Colonic mucosa (tissue), 4 donors: ENCODE results near the gene GDPD5. TPM values are rescaled to one million over a fixed set of nuclear protein-coding genes. Genes with fewer than 3 reads are reported as not detected.

Experiments
- DNase-seq: peaks from one replicate; pipeline ENCODE4 v3.0.0-alpha.2; 2020
- H3K27ac ChIP-seq: fragments of 200-600 bp; one replicate; pipeline ENCODE4 v1.8.0; 2021
- H3K27me3 ChIP-seq: fragments of 200-600 bp; one replicate; pipeline ENCODE4 v1.8.0; 2021
- H3K36me3 ChIP-seq: fragments of 200-600 bp; one replicate; pipeline ENCODE4 v1.8.0; 2021
- H3K4me1 ChIP-seq: fragments of 200-600 bp; one replicate; pipeline ENCODE4 v1.8.0; 2021; ENCODE audit warnings: mild to moderate bottlenecking
- H3K4me3 ChIP-seq: fragments of 200-600 bp; one replicate; pipeline ENCODE4 v1.8.0; 2021
- H3K9ac ChIP-seq, 2 donors: one replicate each; pipeline ENCODE4 v1.7.0; 2013; ENCODE audit warnings: control low read depth in 2 of 2, low read depth in 2 of 2, low read length in 2 of 2
- H3K9me3 ChIP-seq: fragments of 200-600 bp; one replicate; pipeline ENCODE4 v1.8.0; 2021
- intact Hi-C: fragments of 100-400 bp; cut with DNase I; formaldehyde crosslinking; loops from one replicate; pipeline ENCODE4 v1.14.1; 2022
- total RNA-seq, 2 donors: library from RNA; stranded (reverse); fragmentation: NEBNext Ultra II Directional in 1 of 2; extraction: Animal tissue kit (Norgen Biotek cat#: 25700) in 1 of 2; gene quantifications; one replicate each; pipeline ENCODE4 v1.2.1, GENCODE V29; 2021
- TF ChIP-seq, protein P1 (sequence below): fragments of 200-600 bp; IDR thresholded peaks from one replicate; pipeline ENCODE4 v1.8.0; 2022; ENCODE audit warnings: antibody characterized with exemption, mild to moderate bottlenecking
- donor health status: healthy.
- donor health status: DM: no; HTN: no; CAD: no.
- donor health status: DM: no; HTN: no; CAD: no.

The GDPD5 gene
- total RNA-seq, 2 donors from 2014 or later: 2.6 to 4.1 TPM

DNA sequence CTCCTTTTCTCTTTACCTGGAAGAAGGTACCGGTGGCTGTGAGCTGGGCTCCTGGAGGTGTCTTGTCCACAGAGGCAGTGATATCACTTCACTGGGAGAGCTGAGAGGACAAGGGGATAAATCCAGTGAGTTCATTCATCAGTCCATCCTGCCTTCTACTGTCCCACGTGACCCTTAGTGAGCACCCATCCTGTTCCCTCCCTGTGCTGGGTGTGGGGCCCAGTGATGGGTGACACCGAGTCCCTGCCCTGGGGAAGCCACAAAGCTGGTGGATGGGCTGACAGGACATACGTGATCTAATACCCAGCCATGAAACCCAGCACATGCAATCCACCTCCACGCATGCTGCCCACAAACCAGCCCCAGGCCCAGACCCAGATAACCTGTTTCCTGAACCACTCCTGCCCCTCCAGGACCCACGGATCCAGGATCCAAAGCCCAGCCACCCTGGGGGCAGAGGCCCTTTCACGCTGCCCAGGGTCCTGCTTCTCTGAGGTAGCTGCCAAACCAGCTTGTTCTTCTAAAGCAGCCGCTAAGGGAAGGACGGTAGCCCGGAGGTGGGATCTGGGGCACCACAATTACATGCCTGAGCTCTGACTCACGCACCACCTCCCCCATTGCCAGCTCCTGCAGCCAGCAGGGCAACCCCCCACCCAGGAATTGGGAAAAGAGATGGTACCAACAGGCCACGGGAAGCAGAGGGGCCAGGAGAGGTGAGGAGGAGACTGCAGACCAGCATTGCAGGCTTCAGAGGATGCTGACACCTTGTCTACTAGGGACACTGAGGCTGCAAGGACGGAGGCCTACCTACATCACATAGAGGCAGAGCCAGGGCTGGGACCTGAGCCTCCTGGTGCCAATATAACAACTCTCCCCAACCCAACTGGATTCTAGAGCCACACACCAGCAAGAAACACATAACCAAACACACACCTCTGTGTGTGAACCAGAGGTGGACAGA lies 35.2 kb downstream of the GDPD5 start:
- no peaks in the 10 kb centered on the region for H3K36me3 ChIP-seq

DNA sequence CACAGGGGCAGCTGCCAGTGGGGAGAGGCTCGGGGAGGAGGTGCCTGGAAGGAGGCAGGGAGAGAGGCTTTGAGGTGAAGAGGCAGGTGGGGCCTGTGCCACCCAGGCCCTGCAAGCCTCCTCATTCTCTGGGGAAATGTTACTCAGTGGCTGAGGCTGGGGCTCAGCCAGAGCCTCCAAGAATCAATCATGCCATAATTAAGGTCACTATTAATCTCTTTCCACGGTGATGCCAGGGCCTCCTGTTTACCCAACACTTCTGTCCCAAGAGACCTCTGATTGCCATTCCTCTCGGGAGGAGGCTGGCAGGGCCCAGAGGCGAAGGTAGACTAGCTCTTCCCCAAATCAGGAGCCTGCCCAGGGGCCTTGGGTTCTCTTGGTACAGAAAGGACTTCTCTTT lies 38.4 kb downstream of the GDPD5 start:
- intact Hi-C loops: no loop called here
- H3K4me3 ChIP-seq: no peak overlapping the region
- no peak for DNase-seq
- no peaks in the 10 kb centered on the region for H3K9me3 ChIP-seq
- H3K36me3 ChIP-seq: no peaks in the 10 kb centered on the region
- no peak overlapping the region for H3K9ac ChIP-seq
- H3K4me1 ChIP-seq: no peaks in the 10 kb centered on the region
- no peak overlapping the region for H3K27ac ChIP-seq
- TF ChIP-seq, protein P1, sequence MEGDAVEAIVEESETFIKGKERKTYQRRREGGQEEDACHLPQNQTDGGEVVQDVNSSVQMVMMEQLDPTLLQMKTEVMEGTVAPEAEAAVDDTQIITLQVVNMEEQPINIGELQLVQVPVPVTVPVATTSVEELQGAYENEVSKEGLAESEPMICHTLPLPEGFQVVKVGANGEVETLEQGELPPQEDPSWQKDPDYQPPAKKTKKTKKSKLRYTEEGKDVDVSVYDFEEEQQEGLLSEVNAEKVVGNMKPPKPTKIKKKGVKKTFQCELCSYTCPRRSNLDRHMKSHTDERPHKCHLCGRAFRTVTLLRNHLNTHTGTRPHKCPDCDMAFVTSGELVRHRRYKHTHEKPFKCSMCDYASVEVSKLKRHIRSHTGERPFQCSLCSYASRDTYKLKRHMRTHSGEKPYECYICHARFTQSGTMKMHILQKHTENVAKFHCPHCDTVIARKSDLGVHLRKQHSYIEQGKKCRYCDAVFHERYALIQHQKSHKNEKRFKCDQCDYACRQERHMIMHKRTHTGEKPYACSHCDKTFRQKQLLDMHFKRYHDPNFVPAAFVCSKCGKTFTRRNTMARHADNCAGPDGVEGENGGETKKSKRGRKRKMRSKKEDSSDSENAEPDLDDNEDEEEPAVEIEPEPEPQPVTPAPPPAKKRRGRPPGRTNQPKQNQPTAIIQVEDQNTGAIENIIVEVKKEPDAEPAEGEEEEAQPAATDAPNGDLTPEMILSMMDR: no peak
- H3K27me3 ChIP-seq: no peaks in the 10 kb centered on the region

More for the DNA sequence above, 35.2 kb downstream of the GDPD5 start:
- Histone ChIP-seq H3K27ac (no peak overlapping the region), H3K4me3 (no peak overlapping the region), H3K4me1 (no peaks in the 10 kb centered on the region), H3K27me3 (no peaks in the 10 kb centered on the region), H3K9ac (no peak overlapping the region), H3K9me3 (no peaks in the 10 kb centered on the region)
- TF ChIP-seq, protein P1: no peak
- no peak for DNase-seq
- intact Hi-C loops: no loop called here

DNA sequence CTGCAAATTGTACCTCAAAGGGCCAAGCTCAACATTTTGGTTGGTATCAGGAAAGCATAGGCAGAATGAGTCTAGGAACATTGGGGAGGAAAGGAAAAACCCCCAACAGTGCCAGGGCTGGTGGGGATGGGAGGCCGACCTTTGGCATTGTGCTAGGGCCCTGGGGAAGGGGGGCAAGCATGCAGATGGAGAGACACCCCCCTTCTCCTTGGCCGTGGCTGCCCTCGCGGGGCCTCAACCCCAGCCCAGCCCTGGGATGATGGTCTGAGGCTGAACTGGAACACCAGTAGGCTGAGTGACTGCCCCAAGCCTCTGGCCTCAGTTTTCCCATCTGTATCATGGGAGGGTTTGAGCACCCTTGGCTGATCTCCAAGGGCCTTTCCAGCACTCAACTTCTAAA lies 40.0 kb downstream of the GDPD5 start:
- DNase-seq: no peak
- intact Hi-C loops: no loop called here

DNA sequence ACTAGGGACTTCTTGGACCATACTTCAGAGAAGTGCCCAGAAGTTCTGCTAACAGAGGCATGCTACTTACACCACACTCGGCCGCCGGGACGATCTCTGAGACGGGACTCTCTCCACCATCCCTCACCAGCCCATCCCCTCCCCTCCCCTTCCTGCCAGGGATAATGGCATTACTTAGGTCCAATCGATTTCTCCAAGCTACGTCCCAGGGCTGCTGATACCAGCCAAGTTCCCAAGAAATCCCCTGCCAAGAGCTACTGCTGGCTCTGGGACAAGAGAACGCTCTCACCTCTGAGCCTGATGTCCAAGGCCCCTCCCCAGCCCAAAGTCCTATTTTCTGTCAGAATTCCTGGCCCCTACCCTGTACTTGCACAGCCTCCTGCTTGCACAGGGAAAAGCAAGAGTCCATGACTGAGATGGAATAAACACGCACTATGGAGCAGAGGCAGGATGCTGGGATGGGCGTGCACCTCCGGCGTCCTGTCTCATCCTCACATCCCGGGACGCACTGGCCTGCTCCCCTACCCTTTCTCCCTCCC lies 42.7 kb downstream of the GDPD5 start:
- DNase-seq: no peak
- no peaks in the 10 kb centered on the region for H3K36me3 ChIP-seq

More for the DNA sequence above, 40.0 kb downstream of the GDPD5 start:
- TF ChIP-seq, protein P1: no peak
- Histone ChIP-seq H3K36me3 (no peaks in the 10 kb centered on the region), H3K9me3 (no peaks in the 10 kb centered on the region), H3K27ac (no peak overlapping the region), H3K4me3 (no peak overlapping the region), H3K27me3 (no peaks in the 10 kb centered on the region), H3K4me1 (no peaks in the 10 kb centered on the region), H3K9ac (no peak overlapping the region)

DNA sequence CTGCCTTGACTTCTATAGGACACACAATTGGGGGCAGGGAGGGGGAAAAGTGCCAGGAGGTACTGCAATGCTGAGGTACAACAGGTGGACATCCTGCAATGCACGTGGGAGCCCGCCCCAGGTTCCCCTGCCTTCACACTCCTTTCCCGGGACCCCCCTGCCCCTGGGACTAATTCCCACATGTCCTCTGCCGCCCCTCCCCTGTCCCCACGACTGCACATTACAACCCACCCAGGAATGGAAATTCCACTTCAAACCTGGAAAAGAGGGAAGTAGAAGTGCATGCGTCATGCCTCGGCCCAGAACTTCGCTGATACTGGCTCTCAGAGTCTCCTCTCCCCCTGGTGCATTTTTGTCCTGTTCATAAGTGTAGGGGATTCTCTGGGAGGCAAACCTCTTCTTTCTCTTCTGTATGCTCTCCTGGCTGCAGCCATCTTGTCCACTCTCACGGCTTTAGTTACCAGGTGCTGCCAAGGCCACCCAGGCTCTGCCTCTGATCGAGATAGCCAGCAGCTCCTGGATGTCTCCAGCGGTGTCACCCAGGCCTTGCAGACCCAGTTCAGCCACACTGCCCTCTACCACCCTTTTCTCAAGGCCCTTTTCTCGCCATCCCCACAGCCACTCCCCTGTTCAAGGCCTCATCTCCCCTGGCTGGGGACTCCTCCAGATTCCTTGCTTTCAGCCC lies 43.7 kb downstream of the GDPD5 start:
- Histone ChIP-seq H3K27me3 (no peaks in the 10 kb centered on the region), H3K9me3 (no peaks in the 10 kb centered on the region), H3K4me3 (no peak overlapping the region), H3K4me1 (no peaks in the 10 kb centered on the region), H3K36me3 (no peaks in the 10 kb centered on the region), H3K9ac (no peak overlapping the region), H3K27ac (no peak overlapping the region)
- intact Hi-C loops: no loop called here
- no peak for DNase-seq
- TF ChIP-seq, protein P1: no peak

More for the DNA sequence above, 42.7 kb downstream of the GDPD5 start:
- intact Hi-C loops: no loop called here
- TF ChIP-seq, protein P1: no peak
- Histone ChIP-seq H3K27me3 (no peaks in the 10 kb centered on the region), H3K4me3 (no peak overlapping the region), H3K27ac (no peak overlapping the region), H3K9ac (no peak overlapping the region), H3K4me1 (no peaks in the 10 kb centered on the region), H3K9me3 (no peaks in the 10 kb centered on the region)
